NCI-H2227 (cell line): ENCODE results near the gene ANXA1.
"Not testable (repeated sequence)": the region's sequence is repeated elsewhere in the genome, so short reads cannot be mapped to it uniquely, and the experiment has no call there.

Source experiments
- DNase-seq: peaks from one replicate; lab custom pipeline; 2025; ENCODE audit not compliant: unreplicated experiment; lab: John Stamatoyannopoulos, UW

ANXA1 gene

DNA sequence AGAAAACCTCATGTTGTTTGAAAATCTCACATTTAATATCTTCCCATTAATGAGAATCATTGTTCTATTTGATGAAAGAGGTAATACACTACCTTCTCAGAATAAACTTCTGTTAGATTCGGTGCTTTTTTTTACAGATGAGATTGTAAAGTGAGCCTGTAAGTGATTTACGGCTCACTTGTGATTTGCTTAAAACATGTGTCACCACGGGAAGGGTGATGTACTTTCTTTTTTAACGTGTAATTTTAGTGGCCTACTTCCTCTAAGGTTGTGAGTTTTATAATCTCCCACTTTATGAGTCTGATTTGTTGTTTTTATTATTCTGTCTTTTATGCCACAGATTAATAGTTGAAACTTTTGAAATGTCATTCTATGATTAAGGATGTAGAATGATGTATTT is 15.9 kb downstream of the ANXA1 start:
- no peak for DNase-seq

GRCh38 chr9:73168298-73168934 is 16.8 kb downstream of the ANXA1 start:
- no peak for DNase-seq

DNA sequence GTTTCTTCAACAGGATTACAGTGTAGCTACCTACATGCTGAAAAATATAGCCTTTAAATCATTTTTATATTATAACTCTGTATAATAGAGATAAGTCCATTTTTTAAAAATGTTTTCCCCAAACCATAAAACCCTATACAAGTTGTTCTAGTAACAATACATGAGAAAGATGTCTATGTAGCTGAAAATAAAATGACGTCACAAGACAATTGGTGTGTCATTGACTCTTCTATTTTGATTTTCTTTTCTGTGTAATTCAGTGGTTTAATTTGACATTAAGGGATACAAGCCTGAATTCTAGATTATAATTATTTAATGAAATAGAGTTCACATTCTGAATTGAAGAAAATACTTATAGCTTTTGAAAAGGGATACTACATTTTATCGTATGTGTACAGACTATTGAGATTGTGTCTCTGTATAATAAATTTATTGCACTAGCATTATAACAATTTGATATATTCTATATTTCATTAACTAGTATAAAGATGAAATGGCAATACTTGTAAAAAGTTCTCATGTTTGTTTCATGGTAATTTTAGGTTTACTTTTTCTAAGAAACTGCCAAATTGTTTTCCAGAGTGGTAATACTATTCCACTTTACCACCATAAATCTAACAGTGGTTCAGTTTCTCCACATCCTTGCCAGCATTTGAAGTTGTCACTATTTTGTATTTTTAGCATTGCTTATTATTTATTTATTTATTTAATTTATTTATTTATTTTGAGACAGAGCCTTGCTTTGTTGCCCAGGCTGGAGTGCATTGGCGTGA is 18.7 kb downstream of the ANXA1 start:
- DNase-seq, result no peak

DNA sequence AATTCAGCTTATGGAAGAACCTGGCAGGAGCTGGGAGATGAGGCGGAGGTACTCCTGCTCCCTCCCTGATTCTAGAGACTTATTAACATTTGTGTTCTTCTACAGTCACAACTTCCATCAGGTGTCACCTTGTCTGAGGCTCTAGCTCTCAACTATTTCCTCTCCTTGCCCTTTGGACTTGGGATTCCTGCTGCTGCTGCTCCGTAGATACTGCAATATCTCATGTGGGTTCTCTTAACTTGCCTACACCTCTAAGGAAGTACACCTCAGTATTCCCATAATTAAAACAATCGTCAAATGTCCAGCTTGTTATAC is 21.2 kb downstream of the ANXA1 start:
- DNase-seq, result no peak

GRCh38 chr9:73173557-73174329 is 22.1 kb downstream of the ANXA1 start:
- no peak for DNase-seq

GRCh38 chr9:73174330-73174980 is 22.8 kb downstream of the ANXA1 start:
- no peak for DNase-seq

DNA sequence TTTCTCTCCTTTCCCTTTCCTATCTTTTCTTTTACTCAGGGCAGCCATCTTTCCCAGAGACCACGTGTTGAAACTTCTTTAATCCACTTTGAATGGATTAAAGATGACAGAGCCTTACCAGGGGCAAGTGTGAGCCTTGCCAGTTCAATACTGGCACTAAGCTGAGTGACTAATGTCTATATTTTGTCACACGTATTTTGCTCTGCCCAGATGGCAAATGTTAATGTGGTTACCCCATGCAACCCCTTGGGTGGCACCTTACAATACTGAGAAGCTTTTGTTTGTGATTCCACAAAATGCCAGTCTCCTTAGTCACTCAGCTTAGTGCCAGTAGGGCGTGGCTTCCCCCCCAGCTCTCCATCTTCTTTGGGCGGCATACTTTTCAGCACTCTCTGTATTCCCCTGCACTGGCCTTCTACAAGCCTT is 24.8 kb downstream of the ANXA1 start:
- no peak for DNase-seq

GRCh38 chr9:73178044-73178443 is 26.4 kb downstream of the ANXA1 start:
- no peak for DNase-seq

GRCh38 chr9:73179589-73179988 is 27.9 kb downstream of the ANXA1 start:
- no peak for DNase-seq

GRCh38 chr9:73180403-73180802 is 28.7 kb downstream of the ANXA1 start:
- DNase-seq, result no peak

- no peak for DNase-seq
These were observed 31.3 kb downstream of the ANXA1 start for GRCh38 chr9:73182928-73183327.

- no peak for DNase-seq
These were observed 31.8 kb downstream of the ANXA1 start for GRCh38 chr9:73183428-73183827.

DNA sequence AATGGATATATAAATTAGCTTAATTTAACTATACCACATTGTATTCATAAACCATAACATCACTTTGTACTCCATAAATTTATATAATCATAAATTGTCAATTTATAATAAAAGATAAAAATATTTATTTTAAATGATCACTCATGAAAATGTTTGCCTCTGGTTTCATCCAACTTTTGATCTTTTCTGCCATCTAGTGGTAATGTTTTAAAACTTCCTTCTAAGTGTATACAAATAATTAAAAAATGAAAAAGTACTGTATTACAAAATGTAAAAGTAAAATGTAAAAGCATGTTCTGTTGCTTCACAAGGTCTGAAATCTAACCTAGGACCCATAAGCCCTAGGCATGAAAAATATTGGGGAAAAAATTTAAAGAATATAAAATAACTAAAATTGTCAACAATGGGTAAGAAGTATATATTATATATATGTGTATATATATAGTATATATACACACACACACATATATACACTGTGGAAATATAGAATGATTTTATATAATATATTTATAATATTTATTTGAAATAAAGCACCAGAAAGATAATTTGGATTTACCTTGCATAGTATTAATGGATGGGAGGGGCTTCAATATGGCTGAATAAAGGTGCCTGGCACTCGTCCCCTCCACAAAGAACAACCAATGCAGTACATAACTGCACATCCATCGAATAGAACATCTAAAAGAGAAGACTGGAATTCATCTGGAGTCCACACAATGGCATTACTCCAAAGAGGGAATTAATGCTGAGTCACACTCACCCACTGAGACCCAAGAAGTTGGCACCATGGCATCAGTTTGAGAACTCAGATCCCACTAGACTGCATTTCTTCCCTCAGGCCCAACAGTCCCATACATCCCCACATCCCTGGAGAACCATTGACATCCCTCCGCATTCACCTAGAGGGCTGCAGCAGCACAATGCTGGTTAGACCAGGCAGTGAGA is 32.5 kb downstream of the ANXA1 start:
- DNase-seq, result no peak

GRCh38 chr9:73191109-73191508 is 39.4 kb downstream of the ANXA1 start:
- not testable (repeated sequence) for DNase-seq

DNA sequence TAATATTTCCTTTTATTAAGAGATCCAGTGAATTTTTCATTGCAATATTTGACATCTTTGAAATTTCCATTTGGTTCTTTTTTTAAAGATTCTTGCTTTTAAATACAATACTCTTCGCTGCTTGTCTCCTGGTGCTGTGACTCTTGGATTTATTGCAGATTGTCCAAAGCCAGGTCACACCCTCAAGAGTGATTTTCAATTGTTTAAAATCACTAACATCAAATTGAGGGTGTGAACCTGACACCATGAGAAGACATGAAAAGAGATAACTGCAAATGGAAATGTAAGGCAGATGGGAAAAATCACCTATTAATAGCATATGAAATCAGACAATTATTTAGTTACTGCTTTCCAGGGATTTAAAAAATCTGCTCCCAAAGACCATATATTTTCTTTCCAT is 42.6 kb downstream of the ANXA1 start:
- no peak for DNase-seq

GRCh38 chr9:73199448-73199847 is 47.8 kb downstream of the ANXA1 start:
- DNase-seq, result no peak

GRCh38 chr9:73199886-73200285 is 48.2 kb downstream of the ANXA1 start:
- DNase-seq, result no peak

GRCh38 chr9:73200694-73201452 is 49.2 kb downstream of the ANXA1 start:
- no peak for DNase-seq

GRCh38 chr9:73202980-73203379 is 51.3 kb downstream of the ANXA1 start:
- DNase-seq, result no peak

- DNase-seq, result no peak
These were observed 53.3 kb downstream of the ANXA1 start for GRCh38 chr9:73204936-73205335.
